ENCODE measurements around the gene PCDHGA1. TPM values are rescaled to one million over a fixed set of nuclear protein-coding genes. Genes with fewer than 3 reads are reported as not detected.

Gene PCDHGA1
- total RNA-seq, 1 experiment from 2014 or later: 0.04 TPM

- TF ChIP-seq CTCF (conservative IDR thresholded peaks at IDR 0.05; ENCODE audit: low read depth, low read length) (no peak), EZH2phosphoT487 (IDR thresholded peaks at IDR 0.05; ENCODE audit: borderline replicate concordance, low read length) (no peak), EZH2 (IDR thresholded peaks at IDR 0.05; ENCODE audit: low read length, unreplicated experiment) (no peak)
- H2AFZ ChIP-seq (ENCODE audit: low read length): no peak overlapping the region
- H3K9me2 ChIP-seq (replicated peaks; ENCODE audit: low read length): no peaks in the 10 kb centered on the region
- H3K9ac ChIP-seq (ENCODE audit: low read length): no peak overlapping the region
- intact Hi-C loops (cut with micrococcal nuclease): no loop called here
- no TSS peak for BruUV-seq (replicated peaks)
- no peak overlapping the region for H3K4me3 ChIP-seq (ENCODE audit: low read length)
- H3K4me1 ChIP-seq (ENCODE audit: insufficient read depth, low read length): no peaks in the 10 kb centered on the region
- H4K20me1 ChIP-seq (ENCODE audit: low read length): no peaks in the 10 kb centered on the region
- no peaks in the 10 kb centered on the region for H3K27me3 ChIP-seq (ENCODE audit: low read length)
- ATAC-seq (no peak), DNase-seq (no peak)
- H3K4me2 ChIP-seq (ENCODE audit: low read length): no peak overlapping the region
- H3K36me3 ChIP-seq (ENCODE audit: low read depth, low read length): peaks cover 23% of the 10 kb centered on the region
- no peaks in the 10 kb centered on the region for H3K79me2 ChIP-seq (ENCODE audit: low read length)
- POLR2A ChIA-PET (ENCODE audit: unreplicated experiment): no interaction called here
- H3K27ac ChIP-seq (ENCODE audit: low read length): no peak overlapping the region
- H3F3A ChIP-seq (ENCODE audit: low read length, unreplicated experiment): no peaks in the 10 kb centered on the region
- CTCF ChIA-PET: interaction anchor here (0.6 kb wide), 1 partner anchor 177 kb away, joined by 4 read pairs; no protein-coding TSS in a partner anchor
- no peaks in the 10 kb centered on the region for H3K9me3 ChIP-seq (ENCODE audit: low read length)
Observed at GRCh38 chr5:141534492-141535213, 204.3 kb downstream of the PCDHGA1 start.

GRCh38 chr5:141543053-141543452 is 212.7 kb downstream of the PCDHGA1 start:
- Histone ChIP-seq H4K20me1 (ENCODE audit: low read length) (no peaks in the 10 kb centered on the region), H3K9me2 (replicated peaks; ENCODE audit: low read length) (no peaks in the 10 kb centered on the region), H3K9me3 (ENCODE audit: low read length) (no peaks in the 10 kb centered on the region), H3K4me3 (ENCODE audit: low read length) (no peak overlapping the region), H2AFZ (ENCODE audit: low read length) (no peak overlapping the region), H3F3A (ENCODE audit: low read length, unreplicated experiment) (no peaks in the 10 kb centered on the region), H3K27me3 (ENCODE audit: low read length) (no peaks in the 10 kb centered on the region), H3K36me3 (ENCODE audit: low read depth, low read length) (peaks cover 13% of the 10 kb centered on the region), H3K27ac (ENCODE audit: low read length) (no peak overlapping the region), H3K79me2 (ENCODE audit: low read length) (no peaks in the 10 kb centered on the region), H3K4me2 (ENCODE audit: low read length) (no peak overlapping the region), H3K9ac (ENCODE audit: low read length) (no peak overlapping the region), H3K4me1 (ENCODE audit: insufficient read depth, low read length) (no peaks in the 10 kb centered on the region)
- TF ChIP-seq CTCF (conservative IDR thresholded peaks at IDR 0.05; ENCODE audit: low read depth, low read length): no peak
- TF ChIP-seq EZH2phosphoT487 (IDR thresholded peaks at IDR 0.05; ENCODE audit: borderline replicate concordance, low read length): no peak
- TF ChIP-seq EZH2 (IDR thresholded peaks at IDR 0.05; ENCODE audit: low read length, unreplicated experiment): no peak
- ATAC-seq: no peak
- intact Hi-C loops (cut with micrococcal nuclease): no loop called here
- ChIA-PET POLR2A (ENCODE audit: unreplicated experiment) (no interaction called here), CTCF (no interaction called here)
- DNase-seq: no peak
- no TSS peak for BruUV-seq (replicated peaks)

- Histone ChIP-seq H3K27ac (ENCODE audit: low read length) (no peak overlapping the region), H4K20me1 (ENCODE audit: low read length) (no peaks in the 10 kb centered on the region), H3K79me2 (ENCODE audit: low read length) (no peaks in the 10 kb centered on the region), H3K4me3 (ENCODE audit: low read length) (no peak overlapping the region), H3K9me2 (replicated peaks; ENCODE audit: low read length) (no peaks in the 10 kb centered on the region), H3K27me3 (ENCODE audit: low read length) (no peaks in the 10 kb centered on the region), H2AFZ (ENCODE audit: low read length) (no peak overlapping the region), H3K4me1 (ENCODE audit: insufficient read depth, low read length) (no peaks in the 10 kb centered on the region), H3K9me3 (ENCODE audit: low read length) (no peaks in the 10 kb centered on the region), H3K36me3 (ENCODE audit: low read depth, low read length) (peaks cover 49% of the 10 kb centered on the region), H3K9ac (ENCODE audit: low read length) (no peak overlapping the region), H3F3A (ENCODE audit: low read length, unreplicated experiment) (no peaks in the 10 kb centered on the region), H3K4me2 (ENCODE audit: low read length) (no peak overlapping the region)
- CTCF ChIA-PET: no interaction called here
- TF ChIP-seq EZH2phosphoT487 (IDR thresholded peaks at IDR 0.05; ENCODE audit: borderline replicate concordance, low read length): no peak
- TF ChIP-seq EZH2 (IDR thresholded peaks at IDR 0.05; ENCODE audit: low read length, unreplicated experiment): no peak
- TF ChIP-seq CTCF (conservative IDR thresholded peaks at IDR 0.05; ENCODE audit: low read depth, low read length): no peak
- DNase-seq: no peak
- BruUV-seq (replicated peaks): no TSS peak
- intact Hi-C loops (cut with micrococcal nuclease): no loop called here
- no peak for ATAC-seq
- POLR2A ChIA-PET (ENCODE audit: unreplicated experiment): no interaction called here
Observed at GRCh38 chr5:141547488-141547887, 217.2 kb downstream of the PCDHGA1 start.
